ENCODE results near the gene KY. TPM values are rescaled to one million over a fixed set of nuclear protein-coding genes. Genes with fewer than 3 reads are reported as not detected.

The KY gene
- total RNA-seq, 2 donors from 2014 or later: 0.21 TPM; not detected in 1

GRCh38 chr3:134651347-134652041 is 672 bp upstream of the KY start:
- DNase-seq (no peak), ATAC-seq (peak; percentile 86 to 89)
- intact Hi-C loops (cut with DNase I): no loop called here

- no peak for ATAC-seq
Measured at GRCh38 chr3:134649106-134649705, 1.6 kb downstream of the KY start.

GRCh38 chr3:134647902-134648760 is 2.7 kb downstream of the KY start:
- intact Hi-C loops (cut with DNase I): no loop called here
- ATAC-seq (no peak), DNase-seq (no peak)

More at GRCh38 chr3:134649106-134649705, 1.6 kb downstream of the KY start:
- intact Hi-C loops (cut with DNase I): no loop called here
- no peak for DNase-seq

- intact Hi-C loops (cut with DNase I): no loop called here
- DNase-seq (no peak), ATAC-seq (no peak)
Measured at GRCh38 chr3:134646086-134646485, 4.7 kb downstream of the KY start.

GRCh38 chr3:134645515-134645914 is 5.3 kb downstream of the KY start:
- intact Hi-C loops (cut with DNase I): no loop called here
- no peak for ATAC-seq
- no peak for DNase-seq

GRCh38 chr3:134644731-134645514 is 5.9 kb downstream of the KY start:
- DNase-seq (no peak), ATAC-seq (peak; percentile 55 to 86)
- intact Hi-C loops (cut with DNase I): no loop called here

- ATAC-seq (no peak), DNase-seq (no peak)
- intact Hi-C loops (cut with DNase I): no loop called here
Measured at GRCh38 chr3:134643150-134643675, 7.6 kb downstream of the KY start.

GRCh38 chr3:134642445-134643149 is 8.2 kb downstream of the KY start:
- DNase-seq (no peak), ATAC-seq (no peak)
- intact Hi-C loops (cut with DNase I): no loop called here

GRCh38 chr3:134641671-134642300 is 9.0 kb downstream of the KY start:
- DNase-seq (no peak), ATAC-seq (peak; percentile 13 to 81)
- intact Hi-C loops (cut with DNase I): no loop called here

- ATAC-seq (peak in 1 of 2 donors; percentile 17), DNase-seq (no peak)
- intact Hi-C loops (cut with DNase I): no loop called here
Measured at GRCh38 chr3:134640872-134641470, 9.9 kb downstream of the KY start.

- no peak for DNase-seq
- no peak for ATAC-seq
- intact Hi-C loops (cut with DNase I): no loop called here
Measured at GRCh38 chr3:134640378-134640777, 10.4 kb downstream of the KY start.

- ATAC-seq (no peak), DNase-seq (no peak)
Measured at GRCh38 chr3:134638385-134639030, 12.3 kb downstream of the KY start.

GRCh38 chr3:134636406-134636805 is 14.4 kb downstream of the KY start:
- no peak for DNase-seq
- no peak for ATAC-seq
- intact Hi-C loops (cut with DNase I): no loop called here

More at GRCh38 chr3:134638385-134639030, 12.3 kb downstream of the KY start:
- intact Hi-C loops (cut with DNase I): no loop called here

- DNase-seq (no peak), ATAC-seq (no peak)
- intact Hi-C loops (cut with DNase I): no loop called here
Measured at GRCh38 chr3:134630506-134630905, 20.3 kb downstream of the KY start.

- intact Hi-C loops (cut with DNase I): no loop called here
- no peak for DNase-seq
- ATAC-seq: no peak
Measured at GRCh38 chr3:134628884-134629283, 21.9 kb downstream of the KY start.

GRCh38 chr3:134627831-134628230 is 23.0 kb downstream of the KY start:
- DNase-seq (no peak), ATAC-seq (no peak)
- intact Hi-C loops (cut with DNase I): no loop called here

All from left cardiac atrium (tissue), 4 donors.